Astrocyte (in vitro differentiated cells and primary cell): ENCODE measurements around the gene MTF1.

ENCODE experiments used
- CTCF ChIP-seq: IDR thresholded peaks from 2 replicates; pipeline ENCODE4 v1.5.1; 2011; ENCODE audit warnings: low read depth, mild to moderate bottlenecking, inconsistent platforms, low read length, moderate library complexity; ENCODE audit not compliant: insufficient read depth
- EZH2 ChIP-seq: IDR thresholded peaks from 2 replicates; pipeline ENCODE4 v1.6.1; 2012; ENCODE audit warnings: mild to moderate bottlenecking, low read length, inconsistent platforms; ENCODE audit not compliant: insufficient read depth

DNA sequence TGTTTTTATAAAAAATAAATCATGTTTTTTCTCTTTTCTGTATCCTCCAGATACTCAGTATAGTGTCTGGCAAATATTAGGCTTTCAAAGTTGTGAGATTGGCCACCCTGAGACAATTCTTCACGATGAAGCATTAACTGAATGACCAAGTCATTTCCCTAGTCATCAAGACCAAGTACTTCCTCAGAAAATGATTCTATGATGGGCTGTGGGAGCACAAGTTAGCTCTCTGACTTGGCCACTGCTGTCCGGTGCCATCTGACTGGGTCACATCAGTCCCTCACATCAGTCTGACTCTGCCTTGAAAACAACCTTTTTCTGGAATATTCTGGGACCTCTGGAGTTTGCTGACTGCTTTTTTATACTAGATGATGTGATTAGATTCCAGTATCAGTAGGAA, 37.9 kb downstream of the MTF1 start:
- TF ChIP-seq CTCF (no peak), EZH2 (no peak)
